GM21576 (cell line): ENCODE measurements around the gene GTF3C2.
A peak's percentile ranks its signal among the peaks of the same experiment; 100 is the strongest.

Source experiments
- ATAC-seq: cut with Tn5 transposase; IDR thresholded peaks from one replicate; pipeline ENCODE4 v1.9.1; 2021; ENCODE audit warnings: mild to moderate bottlenecking, moderate library complexity; ENCODE audit not compliant: unreplicated experiment

GTF3C2 gene

GRCh38 chr2:27356382-27357181 lies at the start of gene GTF3C2:
Gene GTF3C2, minus strand, starts transcription at chr2:27356764. Its CDS starts 13,210 bp downstream, at chr2:27343554.
- ATAC-seq: peak; percentile 75

DNA sequence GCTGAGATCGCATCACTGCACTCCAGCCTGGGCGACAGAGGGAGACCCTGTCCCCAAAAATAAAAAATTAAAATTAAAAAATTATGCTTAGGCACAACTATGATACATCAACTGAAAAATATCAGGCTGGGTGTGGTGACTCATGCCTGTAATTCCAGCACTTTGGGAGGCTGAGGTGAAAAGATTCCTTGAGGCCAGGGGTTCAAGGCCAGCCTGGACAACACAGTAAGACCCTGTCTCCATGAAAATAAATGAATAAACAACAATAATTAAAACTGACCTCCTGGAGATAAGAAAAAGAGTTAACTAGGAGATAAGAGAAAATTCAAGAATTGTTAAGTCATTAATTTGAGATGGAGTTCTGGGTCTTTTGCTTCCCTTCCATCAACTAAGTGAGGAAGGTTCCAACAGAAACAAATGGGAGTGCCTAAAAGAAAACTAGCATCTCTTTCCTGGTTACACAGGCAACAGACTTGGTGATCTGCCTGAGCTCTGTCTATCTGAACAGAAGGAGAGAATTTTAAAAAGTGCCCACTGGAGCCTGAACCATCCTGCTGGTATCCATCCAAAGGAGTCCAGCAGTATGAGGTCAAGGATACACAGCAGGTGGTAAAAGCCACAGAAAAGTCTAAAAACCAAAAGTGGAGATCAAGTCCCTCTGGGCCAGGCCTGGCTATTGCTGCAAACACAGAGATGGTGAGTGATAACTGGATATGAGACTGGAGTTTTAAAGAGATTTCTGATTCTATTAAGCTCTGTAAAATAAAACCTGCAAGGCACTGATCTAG lies 44.0 kb upstream of the GTF3C2 start:
- ATAC-seq: no peak

DNA sequence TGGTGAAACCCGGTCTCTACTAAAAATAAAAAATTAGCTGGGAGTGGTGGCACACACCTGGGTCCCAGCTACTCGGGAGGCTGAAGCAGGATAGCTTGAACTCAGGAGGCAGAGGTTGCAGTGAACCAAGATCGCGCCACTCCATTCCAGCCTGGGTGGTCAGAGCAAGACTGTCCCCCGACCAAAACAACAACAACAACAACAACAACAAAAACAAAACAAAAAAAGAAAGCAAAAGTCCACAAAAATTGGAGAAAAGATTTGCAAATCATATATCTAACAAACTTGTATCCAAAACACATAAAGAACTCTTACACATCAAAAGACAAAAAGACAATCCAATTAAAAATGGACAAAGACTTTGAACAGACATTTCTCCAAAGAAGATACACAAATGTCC lies 42.4 kb upstream of the GTF3C2 start:
- ATAC-seq: no peak

DNA sequence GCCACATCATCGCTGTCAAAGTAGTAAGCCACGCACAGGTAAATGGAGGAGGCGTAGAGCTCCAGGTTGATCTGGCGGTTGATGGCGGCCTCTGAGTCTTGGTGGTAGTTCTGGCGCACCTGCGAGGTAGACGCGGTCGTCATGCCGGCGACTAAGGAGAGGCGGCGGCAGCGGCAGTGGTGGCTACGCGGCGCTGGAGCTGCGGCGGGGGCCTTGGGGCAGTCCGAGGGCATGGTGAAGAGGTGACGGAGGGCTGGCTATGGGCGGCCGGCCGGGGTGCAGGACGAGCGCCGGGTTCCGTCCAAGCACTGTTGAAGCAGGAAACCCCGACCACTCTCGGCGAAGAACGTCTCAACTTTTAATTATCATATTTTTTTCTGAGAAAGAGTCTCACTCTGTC lies 36.7 kb upstream of the GTF3C2 start:
- no peak for ATAC-seq

DNA sequence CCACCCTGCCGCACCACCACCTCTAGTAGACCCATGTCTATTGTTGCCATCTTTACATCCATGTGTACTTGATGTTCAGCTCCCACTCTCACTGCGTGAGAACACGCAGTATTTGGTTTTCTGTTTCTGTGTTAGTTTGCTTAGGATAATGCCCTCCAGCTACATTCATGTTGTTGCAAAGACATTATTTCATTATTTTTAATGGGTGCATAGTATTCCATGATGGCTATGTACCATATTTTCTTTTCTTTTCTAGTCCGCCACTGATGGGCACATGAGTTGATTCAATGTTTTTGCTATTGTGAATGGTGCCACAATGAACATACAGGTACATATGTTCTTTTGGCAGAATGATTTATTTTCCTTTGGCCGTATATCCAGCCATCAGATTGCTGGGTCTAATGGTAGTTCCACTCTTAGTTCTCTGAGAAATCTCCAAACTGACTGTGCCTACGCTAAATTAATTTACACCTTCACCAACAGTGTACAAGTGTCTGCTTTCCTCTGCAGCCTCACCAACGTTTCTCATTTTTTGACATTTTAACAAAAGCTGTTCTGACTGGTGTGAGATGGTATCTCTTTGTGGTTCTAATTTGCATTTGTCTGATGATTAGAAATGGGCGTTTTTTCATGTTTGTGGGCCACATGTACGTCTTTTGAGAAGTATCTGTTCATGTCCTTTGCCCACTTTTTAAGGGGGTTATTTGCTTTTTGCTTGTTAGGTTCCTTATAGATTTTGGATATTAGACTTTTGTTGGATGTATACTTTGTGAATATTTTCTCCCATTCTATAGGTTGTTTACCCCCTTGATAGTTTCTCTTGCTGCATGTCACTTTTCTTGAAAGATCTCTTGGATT lies 34.5 kb upstream of the GTF3C2 start:
- no peak for ATAC-seq

GRCh38 chr2:27381577-27382181 lies 25.1 kb upstream of the GTF3C2 start:
- no peak for ATAC-seq

- peak; percentile 88 for ATAC-seq
Measured at GRCh38 chr2:27380626-27381545, 24.3 kb upstream of the GTF3C2 start, which contains the start of gene ZNF513. Gene ZNF513, minus strand, starts transcription at chr2:27380734. Its CDS starts 208 bp downstream, at chr2:27380526.

DNA sequence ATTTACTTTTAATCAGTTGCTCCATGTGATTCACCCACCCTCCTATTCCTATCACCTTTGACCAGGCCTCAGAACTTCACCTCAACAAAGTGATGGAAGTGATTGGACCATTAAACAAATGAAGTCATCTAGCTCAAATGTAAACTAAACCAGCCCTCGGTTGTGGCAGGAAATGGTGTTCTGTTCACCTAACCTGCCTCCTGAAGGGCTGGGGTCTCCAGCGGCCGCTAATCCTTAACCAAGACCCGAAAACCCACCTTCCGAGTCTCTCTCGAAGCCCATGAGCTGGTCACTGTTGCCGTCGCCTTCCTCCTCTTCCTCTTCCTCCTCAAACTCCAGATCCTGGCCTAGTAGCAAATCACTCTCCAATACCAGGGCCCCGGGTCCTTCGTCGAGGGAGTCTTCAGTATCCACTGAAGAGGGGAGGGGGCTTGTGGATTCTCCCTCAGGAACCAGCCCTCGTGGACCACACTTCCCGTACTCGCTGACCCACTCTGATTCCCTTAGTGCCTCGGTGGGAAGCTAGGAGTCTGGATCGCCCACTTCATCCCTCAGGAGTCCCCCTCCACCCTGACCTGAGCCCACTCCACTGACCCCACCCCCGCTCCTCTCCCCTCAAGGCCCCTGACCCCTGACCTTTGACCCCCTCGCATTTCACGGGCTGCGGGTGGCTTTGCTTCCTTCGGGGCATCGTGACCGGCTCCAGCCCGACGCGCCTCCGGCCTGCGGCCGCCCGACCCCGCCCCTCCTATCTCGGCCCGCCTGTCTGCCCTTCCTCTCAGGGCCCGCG lies 23.5 kb upstream of the GTF3C2 start:
- peak; percentile 28 for ATAC-seq

- ATAC-seq: no peak
Measured at GRCh38 chr2:27379383-27379835, 22.8 kb upstream of the GTF3C2 start.

DNA sequence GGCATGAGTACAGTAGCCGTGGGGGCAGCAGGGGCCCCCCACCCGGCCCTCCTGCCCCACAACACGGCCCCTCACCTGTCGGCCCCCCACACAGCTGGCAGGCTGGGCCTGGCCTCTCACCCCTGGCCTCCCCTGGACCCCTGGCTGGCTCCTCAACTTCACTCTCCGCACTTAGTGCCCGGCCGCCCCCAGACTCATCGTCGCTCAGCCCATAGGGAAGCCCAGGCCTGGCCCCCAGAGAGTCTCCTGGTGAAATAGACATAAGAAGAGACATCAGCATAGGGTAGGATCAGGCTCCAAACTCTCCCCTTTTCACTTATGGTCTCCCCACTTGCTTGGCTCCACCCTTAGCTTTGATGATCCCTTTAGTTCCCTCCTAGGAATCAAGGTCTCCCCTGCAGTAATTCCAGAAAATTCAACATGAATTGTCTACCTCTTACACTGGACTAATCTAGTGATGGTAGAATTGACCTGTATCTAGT lies 22.3 kb upstream of the GTF3C2 start:
- no peak for ATAC-seq

- ATAC-seq: no peak
Measured at GRCh38 chr2:27378096-27378808, 21.7 kb upstream of the GTF3C2 start.

- no peak for ATAC-seq
Measured at GRCh38 chr2:27377618-27378095, 21.1 kb upstream of the GTF3C2 start.

GRCh38 chr2:27376866-27377617 lies 20.5 kb upstream of the GTF3C2 start:
- ATAC-seq: no peak

- ATAC-seq: no peak
Measured at GRCh38 chr2:27376151-27376865, 19.7 kb upstream of the GTF3C2 start.

DNA sequence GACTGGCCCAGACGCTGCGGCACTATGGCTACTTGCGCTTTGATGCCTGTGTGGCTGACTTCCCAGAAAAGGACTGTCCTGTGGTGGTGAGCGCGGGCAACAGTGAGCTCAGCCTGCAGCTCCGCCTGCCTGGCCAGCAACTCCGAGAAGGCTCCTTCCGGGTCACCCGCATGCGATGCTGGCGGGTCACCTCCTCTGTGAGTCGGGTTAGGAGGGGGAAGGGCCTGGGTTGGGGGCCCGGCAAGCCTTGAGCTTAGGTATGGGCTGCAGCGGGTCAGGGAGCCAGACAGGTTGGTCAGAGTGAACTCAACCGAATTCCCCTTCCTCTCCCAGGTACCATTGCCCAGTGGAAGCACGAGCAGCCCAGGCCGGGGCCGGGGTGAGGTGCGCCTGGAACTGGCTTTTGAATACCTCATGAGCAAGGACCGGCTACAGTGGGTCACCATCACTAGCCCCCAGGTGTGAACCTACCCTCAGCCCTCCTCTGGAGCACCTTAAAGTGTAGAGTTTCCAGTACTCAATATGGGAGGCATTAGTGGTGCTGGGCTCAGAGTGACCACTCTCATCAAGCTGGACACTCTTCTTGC lies 19.0 kb upstream of the GTF3C2 start:
- no peak for ATAC-seq

- no peak for ATAC-seq
Measured at GRCh38 chr2:27373567-27373966, 17.0 kb upstream of the GTF3C2 start.
